Heart left ventricle (tissue), 16 donors: ENCODE results near the gene RUVBL2. TPM values are rescaled to one million over a fixed set of nuclear protein-coding genes. Genes with fewer than 3 reads are reported as not detected.
"Not testable (repeated sequence)": the region's sequence is repeated elsewhere in the genome, so short reads cannot be mapped to it uniquely, and the experiment has no call there.

Experiments used
- ATAC-seq, 4 donors: fragments of 200-7000 bp; cut with Tn5 transposase; one replicate each; pipeline ENCODE4 v1.9.1; 2020 to 2022; ENCODE audit warnings: moderate library complexity in 4 of 4, mild to moderate bottlenecking in 3 of 4, moderate number of reproducible peaks in 1 of 4
- DNase-seq, 5 donors: peaks; one replicate each; pipeline ENCODE4 v3.0.0-alpha.2; 2020
- H3K27ac ChIP-seq, 12 donors: fragments of 200-600 bp; sonication (generic) in 4 of 12; one replicate each; pipeline versions ENCODE4 v1.5.0 to v1.8.0; 2016 to 2022; ENCODE audit warnings: mild to moderate bottlenecking in 2 of 12
- H3K27me3 ChIP-seq, 9 donors: fragments of 200-600 bp; sonication (generic) in 2 of 9; one replicate each; pipeline versions ENCODE4 v1.5.1 to v1.8.0; 2016 to 2022; ENCODE audit warnings: mild to moderate bottlenecking in 3 of 9
- H3K36me3 ChIP-seq, 9 donors: fragments of 200-600 bp; sonication (generic) in 2 of 9; one replicate each; pipeline versions ENCODE4 v1.5.0 to v1.8.0; 2018 to 2022; ENCODE audit warnings: mild to moderate bottlenecking in 2 of 9
- H3K4me1 ChIP-seq, 12 donors: fragments of 200-600 bp; sonication (generic) in 4 of 12; one replicate each; pipeline versions ENCODE4 v1.5.0 to v1.8.0; 2016 to 2022; ENCODE audit warnings: mild to moderate bottlenecking in 3 of 12
- H3K4me3 ChIP-seq, 12 donors: fragments of 200-600 bp; sonication (generic) in 4 of 12; one replicate each; pipeline versions ENCODE4 v1.5.0 to v1.8.0; 2017 to 2022; ENCODE audit warnings: mild to moderate bottlenecking in 9 of 12, moderate library complexity in 4 of 12
- H3K9me3 ChIP-seq, 12 donors: fragments of 200-600 bp; sonication (generic) in 4 of 12; one replicate each; pipeline versions ENCODE4 v1.5.0 to v1.8.0; 2016 to 2022; ENCODE audit warnings: mild to moderate bottlenecking in 1 of 12
- CTCF ChIP-seq, 12 donors: fragments of 200-600 bp; sonication (generic) in 4 of 12; IDR thresholded peaks; one replicate each; pipeline versions ENCODE4 v1.5.0 to v1.8.0; 2018 to 2022; ENCODE audit warnings: antibody characterized with exemption in 12 of 12, mild to moderate bottlenecking in 5 of 12
- WGBS, 4 donors: extraction: QIAGEN DNeasy Blood & Tissue Kit in 2 of 4; methylation state at CpG; one replicate each; pipeline versions ENCODE4 v1.1.5 to v1.1.7; 2013 to 2018; 5-methylcytosine and 5-hydroxymethylcytosine counted together
- intact Hi-C, 10 donors: fragments of 100-400 bp; cut with DNase I; formaldehyde crosslinking; loops; one replicate each; pipeline versions ENCODE4 v1.11.1 to v1.14.2; 2022
- polyA plus RNA-seq, 2 donors: library from polyadenylated mRNA; stranded (reverse); fragments of 200-250 nt; gene quantifications; one replicate each; pipeline ENCODE4 v1.2.3, GENCODE V29; 2013
- total RNA-seq, 9 donors: library from RNA; depleted of rRNA in 2 of 9; stranded (reverse); fragments of >200 nt in 2 of 9; fragmentation: NEBNext Ultra II Directional in 3 of 9; extraction: Animal tissue kit (Norgen Biotek cat#: 25700) in 3 of 9; gene quantifications; one replicate each; pipeline versions ENCODE4 v1.1.0 to v1.2.4, GENCODE V29; 2016 to 2023
- donor health status: ischemic (EF 13 %, LVEDD 7.1; RV severe dilation, severe dysfunction).
- donor health status: healthy with polysubstance abuse.
- donor health status: DM: no; HTN: yes; CAD: no.
- donor health status: DM: no; HTN: no; CAD: no.
- donor health status: ischemic (EF 25% LVEDD 6.9; RV normal size, moderate dysfunction).
- donor health status: ischemic (EF 25% LVEDD 5.7; RV mildly dilated, moderate dysfunction).
- donor health status: healthy.
- donor health status: DM: yes; HTN: yes; CAD: no.
- donor health status: ischemic (EF 35%, LVEDD 5.7; RV mildly dilated, moderate dysfunction).
- donor health status: nonischemic (EF 11% LVEDD 7.7; RV severe dilation, severe dysfunction).
- donor health status: DM: yes; HTN: yes; CAD: no.
- donor health status: PGD.
- donor health status: ischemic (EF 29% LVEDD 5.4; RV normal size, mild dysfunction).
- donor health status: nonischemic (EF 23%, LVEDD 6.1; RV moderate dilation, normal function).

RUVBL2 gene
- total and polyA plus RNA-seq, 11 donors = 41.4 to 109 (median 54.7) TPM

- H3K36me3 ChIP-seq, H3K4me1 ChIP-seq, H3K9me3 ChIP-seq, H3K27ac ChIP-seq, H3K27me3 ChIP-seq, ATAC-seq, DNase-seq, H3K4me3 ChIP-seq, intact Hi-C loops: not testable (repeated sequence)
- WGBS, 4 donors = 82 to 87% (median 84%) methylated on average over 9 of the region's 9 CpGs
These were observed 35.0 kb downstream of the RUVBL2 start for GRCh38 chr19:49028686-49029085.

GRCh38 chr19:49029749-49030148 lies 36.1 kb downstream of the RUVBL2 start:
- H3K27ac ChIP-seq, H3K9me3 ChIP-seq, ATAC-seq, intact Hi-C loops, H3K27me3 ChIP-seq, H3K4me3 ChIP-seq, H3K4me1 ChIP-seq, H3K36me3 ChIP-seq, DNase-seq: not testable (repeated sequence)
- 79 to 87% (median 83%) methylated on average over 10 to 14 of the region's 14 CpGs for whole genome bisulfite sequencing, 4 donors

- 91 to 97% (median 94%) methylated on average over 5 to 6 of the region's 8 CpGs for WGBS, 4 donors
These were observed 36.6 kb downstream of the RUVBL2 start for GRCh38 chr19:49030323-49030722.

GRCh38 chr19:49031642-49032301 lies 38.1 kb downstream of the RUVBL2 start, which contains the start of gene CGB2:
CGB2 (plus strand) TSS chr19:49031890; CDS start chr19:49032096, 206 bp downstream.
- WGBS, 4 donors = 19 to 29% (median 21%) methylated on average over 23 to 28 of the region's 28 CpGs
- intact Hi-C loops, H3K27ac ChIP-seq, DNase-seq, H3K9me3 ChIP-seq, ATAC-seq, H3K36me3 ChIP-seq, H3K27me3 ChIP-seq, H3K4me1 ChIP-seq, H3K4me3 ChIP-seq: not testable (repeated sequence)
- TF ChIP-seq CTCF (IDR thresholded peaks at IDR 0.05) = peak in 7 of 12 donors; percentile 9 to 35 (median 31)

More at GRCh38 chr19:49030323-49030722, 36.6 kb downstream of the RUVBL2 start:
- H3K9me3 ChIP-seq, H3K36me3 ChIP-seq, DNase-seq, ATAC-seq, intact Hi-C loops, H3K27me3 ChIP-seq, H3K4me1 ChIP-seq, H3K4me3 ChIP-seq, H3K27ac ChIP-seq: not testable (repeated sequence)

GRCh38 chr19:49036815-49037214 lies 43.1 kb downstream of the RUVBL2 start, which contains the start of gene CGB1:
CGB1 (minus strand) TSS chr19:49036895; CDS start chr19:49036711, 184 bp downstream.
- H3K4me3 ChIP-seq, H3K4me1 ChIP-seq, H3K36me3 ChIP-seq, ATAC-seq, H3K9me3 ChIP-seq, H3K27me3 ChIP-seq, intact Hi-C loops, H3K27ac ChIP-seq: not testable (repeated sequence)
- peak in 6 of 12 donors; percentile 6 to 36 (median 21) for TF ChIP-seq CTCF (IDR thresholded peaks at IDR 0.05)
- WGBS, 4 donors = 45 to 59% (median 48%) methylated on average over 18 of the region's 18 CpGs
- peak in 1 of 5 donors; percentile 13 for DNase-seq

- WGBS, 4 donors = 84 to 92% (median 91%) methylated on average over 6 to 8 of the region's 8 CpGs
- intact Hi-C loops, H3K4me3 ChIP-seq, ATAC-seq, H3K36me3 ChIP-seq, H3K27ac ChIP-seq, H3K9me3 ChIP-seq, H3K27me3 ChIP-seq, H3K4me1 ChIP-seq, DNase-seq: not testable (repeated sequence)
These were observed 44.4 kb downstream of the RUVBL2 start for GRCh38 chr19:49038111-49038510.

- H3K27ac ChIP-seq, DNase-seq, H3K4me3 ChIP-seq, H3K4me1 ChIP-seq, H3K36me3 ChIP-seq, H3K9me3 ChIP-seq, H3K27me3 ChIP-seq, ATAC-seq, intact Hi-C loops: not testable (repeated sequence)
- WGBS, 4 donors = 83 to 89% (median 86%) methylated on average over 25 to 26 of the region's 26 CpGs
These were observed 45.0 kb downstream of the RUVBL2 start for GRCh38 chr19:49038557-49039276.

GRCh38 chr19:49039736-49040135 lies 46.0 kb downstream of the RUVBL2 start:
- H3K27me3 ChIP-seq, H3K27ac ChIP-seq, H3K9me3 ChIP-seq, H3K36me3 ChIP-seq, DNase-seq, H3K4me1 ChIP-seq, ATAC-seq, H3K4me3 ChIP-seq, intact Hi-C loops: not testable (repeated sequence)
- WGBS, 4 donors = 59 to 70% (median 65%) methylated on average over 8 to 9 of the region's 9 CpGs
